ENCODE data around the gene KCTD16. TPM values are rescaled to one million over a fixed set of nuclear protein-coding genes. Genes with fewer than 3 reads are reported as not detected.

Gene KCTD16
- polyA plus RNA-seq, 2 of the 4 experiments (the other 2 are of a cell fraction): 0.10 to 0.32 TPM

GRCh38 chr5:144453753-144454152, 283.1 kb downstream of the KCTD16 start:
- no peak for TF ChIP-seq JUNB (IDR thresholded peaks at IDR 0.05)
- TF ChIP-seq, protein P1, sequence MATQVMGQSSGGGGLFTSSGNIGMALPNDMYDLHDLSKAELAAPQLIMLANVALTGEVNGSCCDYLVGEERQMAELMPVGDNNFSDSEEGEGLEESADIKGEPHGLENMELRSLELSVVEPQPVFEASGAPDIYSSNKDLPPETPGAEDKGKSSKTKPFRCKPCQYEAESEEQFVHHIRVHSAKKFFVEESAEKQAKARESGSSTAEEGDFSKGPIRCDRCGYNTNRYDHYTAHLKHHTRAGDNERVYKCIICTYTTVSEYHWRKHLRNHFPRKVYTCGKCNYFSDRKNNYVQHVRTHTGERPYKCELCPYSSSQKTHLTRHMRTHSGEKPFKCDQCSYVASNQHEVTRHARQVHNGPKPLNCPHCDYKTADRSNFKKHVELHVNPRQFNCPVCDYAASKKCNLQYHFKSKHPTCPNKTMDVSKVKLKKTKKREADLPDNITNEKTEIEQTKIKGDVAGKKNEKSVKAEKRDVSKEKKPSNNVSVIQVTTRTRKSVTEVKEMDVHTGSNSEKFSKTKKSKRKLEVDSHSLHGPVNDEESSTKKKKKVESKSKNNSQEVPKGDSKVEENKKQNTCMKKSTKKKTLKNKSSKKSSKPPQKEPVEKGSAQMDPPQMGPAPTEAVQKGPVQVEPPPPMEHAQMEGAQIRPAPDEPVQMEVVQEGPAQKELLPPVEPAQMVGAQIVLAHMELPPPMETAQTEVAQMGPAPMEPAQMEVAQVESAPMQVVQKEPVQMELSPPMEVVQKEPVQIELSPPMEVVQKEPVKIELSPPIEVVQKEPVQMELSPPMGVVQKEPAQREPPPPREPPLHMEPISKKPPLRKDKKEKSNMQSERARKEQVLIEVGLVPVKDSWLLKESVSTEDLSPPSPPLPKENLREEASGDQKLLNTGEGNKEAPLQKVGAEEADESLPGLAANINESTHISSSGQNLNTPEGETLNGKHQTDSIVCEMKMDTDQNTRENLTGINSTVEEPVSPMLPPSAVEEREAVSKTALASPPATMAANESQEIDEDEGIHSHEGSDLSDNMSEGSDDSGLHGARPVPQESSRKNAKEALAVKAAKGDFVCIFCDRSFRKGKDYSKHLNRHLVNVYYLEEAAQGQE (IDR thresholded peaks at IDR 0.05): no peak
- TF ChIP-seq GATA3 (IDR thresholded peaks at IDR 0.05; ENCODE audit: borderline replicate concordance): no peak
- TF ChIP-seq PHF8 (IDR thresholded peaks at IDR 0.05; ENCODE audit: borderline replicate concordance, low read depth): no peak
- TF ChIP-seq BHLHE40 (IDR thresholded peaks at IDR 0.05; ENCODE audit: low read depth, low read length): no peak
- no peak for TF ChIP-seq ZC3H11A (IDR thresholded peaks at IDR 0.05)
- TF ChIP-seq CEBPB (IDR thresholded peaks at IDR 0.05): no peak
- no peak for TF ChIP-seq POLR2AphosphoS2 (conservative IDR thresholded peaks at IDR 0.05; ENCODE audit: low read length)
- no peak for TF ChIP-seq HDAC2 (IDR thresholded peaks at IDR 0.05)
- TF ChIP-seq CBX8 (IDR thresholded peaks at IDR 0.05): no peak
- no peak for TF ChIP-seq TFCP2L1 (CRISPR knock-in tag; IDR thresholded peaks at IDR 0.05)
- no peak for TF ChIP-seq HOXB13 (CRISPR knock-in tag; IDR thresholded peaks at IDR 0.05; ENCODE audit: low read depth)
- TF ChIP-seq FOXS1 (CRISPR knock-in tag; IDR thresholded peaks at IDR 0.05): no peak
- Histone ChIP-seq H3K27ac (no peak overlapping the region), H3K4me2 (no peak overlapping the region), H3K4me1 (no peaks in the 10 kb centered on the region), H3K9me3 (no peaks in the 10 kb centered on the region), H3K4me3 (no peak overlapping the region)
- DNase-seq (ENCODE audit: low read depth in 1 of 2, low spot score in 1 of 2): no peak
- WGBS (ENCODE audit: missing lambda C conversion rate): 35% methylated on average over 4 of the region's 4 CpGs
- no peak for ATAC-seq
- POLR2A ChIA-PET: no interaction called here
- CTCF ChIA-PET: no interaction called here
- no peak for FAIRE-seq

DNA sequence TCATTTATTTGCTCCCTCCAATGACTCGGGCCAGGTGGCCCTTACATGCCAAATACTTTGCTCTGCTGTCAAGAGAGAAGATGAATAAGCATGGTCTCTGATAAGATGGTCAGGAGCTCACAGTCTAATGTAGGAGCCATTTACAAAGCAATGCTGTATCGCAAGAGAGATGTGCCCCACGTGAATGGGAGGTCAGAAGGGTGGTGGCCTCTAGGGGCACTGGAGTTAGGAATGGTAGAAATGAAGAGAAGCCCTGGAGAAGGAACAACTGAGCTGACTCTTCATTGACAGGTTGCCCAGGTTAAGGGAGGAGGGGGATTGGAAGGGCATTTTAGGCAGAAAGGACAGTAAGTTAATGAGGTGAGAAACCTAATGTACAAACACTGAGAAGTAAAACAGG, 286.5 kb downstream of the KCTD16 start:
- no peak for ATAC-seq
- no peak for DNase-seq (ENCODE audit: low read depth in 1 of 2, low spot score in 1 of 2)
- no peak overlapping the region for H3K4me2 ChIP-seq

More for the DNA sequence above, 286.5 kb downstream of the KCTD16 start:
- TF ChIP-seq JUN (IDR thresholded peaks at IDR 0.05): no peak
- no peak for TF ChIP-seq POLR2A (IDR thresholded peaks at IDR 0.05; ENCODE audit: low read length)
- no peak for TF ChIP-seq PHF8 (IDR thresholded peaks at IDR 0.05; ENCODE audit: borderline replicate concordance, low read depth)
- TF ChIP-seq RFX5 (IDR thresholded peaks at IDR 0.05): no peak
- TF ChIP-seq EP300 (IDR thresholded peaks at IDR 0.05): no peak
- TF ChIP-seq ZNF302 (CRISPR knock-in tag; IDR thresholded peaks at IDR 0.05): no peak
- no peak for TF ChIP-seq EHF (CRISPR knock-in tag; IDR thresholded peaks at IDR 0.05)
- no peak for TF ChIP-seq USF2 (IDR thresholded peaks at IDR 0.05)
- no peak for TF ChIP-seq E2F6 (IDR thresholded peaks at IDR 0.05; ENCODE audit: borderline replicate concordance, low read depth)
- TF ChIP-seq RARB (CRISPR knock-in tag; IDR thresholded peaks at IDR 0.05): no peak
- no peak for TF ChIP-seq CBX8 (IDR thresholded peaks at IDR 0.05)
- no peak for TF ChIP-seq MAZ (IDR thresholded peaks at IDR 0.05; ENCODE audit: borderline replicate concordance, low read depth, low read length)
- TF ChIP-seq HMGXB4 (CRISPR knock-in tag; IDR thresholded peaks at IDR 0.05; ENCODE audit: borderline replicate concordance): no peak
- no peak overlapping the region for H3K27ac ChIP-seq
- H3K9me3 ChIP-seq: no peaks in the 10 kb centered on the region
- H3K4me3 ChIP-seq: no peak overlapping the region
- WGBS (ENCODE audit: missing lambda C conversion rate): 32% methylated on average over 3 of the region's 3 CpGs
- FAIRE-seq: no peak
- no peaks in the 10 kb centered on the region for H3K4me1 ChIP-seq
- POLR2A ChIA-PET: no interaction called here
- CTCF ChIA-PET: no interaction called here
